NT2/D1 (cell line): Measurements from ENCODE around the gene OSGEP.

Experiments used
- SUZ12 ChIP-seq: IDR thresholded peaks from 2 replicates; pipeline ENCODE4 v1.6.1; 2011; ENCODE audit not compliant: insufficient read length, insufficient read depth; ENCODE audit errors: extremely low read depth
- YY1 ChIP-seq: IDR thresholded peaks from 2 replicates; pipeline ENCODE4 v1.6.1; 2011; ENCODE audit not compliant: insufficient read length, insufficient read depth
- ZNF274 ChIP-seq: IDR thresholded peaks from 2 replicates; pipeline ENCODE4 v1.6.1; 2011; ENCODE audit warnings: mild to moderate bottlenecking, low read depth, low read length

- TF ChIP-seq YY1 (no peak), ZNF274 (no peak), SUZ12 (no peak)
Observed at GRCh38 chr14:20435582-20436362, 18.8 kb downstream of the OSGEP start, which contains the start of gene KLHL33.
